ENCODE data around the gene RBFOX2. TPM values are rescaled to one million over a fixed set of nuclear protein-coding genes. Genes with fewer than 3 reads are reported as not detected.

The RBFOX2 gene
- total RNA-seq, 1 donor from 2014 or later, result 164 TPM

- Mint-ChIP-seq H3K27ac (no peak overlapping the region), H3K4me3 (no peak overlapping the region), H3K4me1 (ENCODE audit: unreplicated experiment) (peaks cover 36% of the 10 kb centered on the region), H3K36me3 (no peaks in the 10 kb centered on the region), H3K27me3 (no peaks in the 10 kb centered on the region), H3K9me3 (no peaks in the 10 kb centered on the region)
- TF ChIP-seq, protein P1, sequence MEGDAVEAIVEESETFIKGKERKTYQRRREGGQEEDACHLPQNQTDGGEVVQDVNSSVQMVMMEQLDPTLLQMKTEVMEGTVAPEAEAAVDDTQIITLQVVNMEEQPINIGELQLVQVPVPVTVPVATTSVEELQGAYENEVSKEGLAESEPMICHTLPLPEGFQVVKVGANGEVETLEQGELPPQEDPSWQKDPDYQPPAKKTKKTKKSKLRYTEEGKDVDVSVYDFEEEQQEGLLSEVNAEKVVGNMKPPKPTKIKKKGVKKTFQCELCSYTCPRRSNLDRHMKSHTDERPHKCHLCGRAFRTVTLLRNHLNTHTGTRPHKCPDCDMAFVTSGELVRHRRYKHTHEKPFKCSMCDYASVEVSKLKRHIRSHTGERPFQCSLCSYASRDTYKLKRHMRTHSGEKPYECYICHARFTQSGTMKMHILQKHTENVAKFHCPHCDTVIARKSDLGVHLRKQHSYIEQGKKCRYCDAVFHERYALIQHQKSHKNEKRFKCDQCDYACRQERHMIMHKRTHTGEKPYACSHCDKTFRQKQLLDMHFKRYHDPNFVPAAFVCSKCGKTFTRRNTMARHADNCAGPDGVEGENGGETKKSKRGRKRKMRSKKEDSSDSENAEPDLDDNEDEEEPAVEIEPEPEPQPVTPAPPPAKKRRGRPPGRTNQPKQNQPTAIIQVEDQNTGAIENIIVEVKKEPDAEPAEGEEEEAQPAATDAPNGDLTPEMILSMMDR (conservative IDR thresholded peaks at IDR 0.05), result no peak
- DNase-seq (ENCODE audit: extremely low spot score, unreplicated experiment), result no peak
Measured at GRCh38 chr22:36037102-36037758, 8.6 kb upstream of the RBFOX2 start.

GRCh38 chr22:36036167-36036624 is 7.6 kb upstream of the RBFOX2 start:
- peak overlapping the region; percentile 75 for H3K27ac Mint-ChIP-seq
- no peaks in the 10 kb centered on the region for H3K27me3 Mint-ChIP-seq
- no peak for DNase-seq (ENCODE audit: extremely low spot score, unreplicated experiment)
- TF ChIP-seq, protein P1 (conservative IDR thresholded peaks at IDR 0.05), result no peak
- H3K36me3 Mint-ChIP-seq, result no peaks in the 10 kb centered on the region
- peaks cover 41% of the 10 kb centered on the region for H3K4me1 Mint-ChIP-seq (ENCODE audit: unreplicated experiment)
- H3K4me3 Mint-ChIP-seq, result peak overlapping the region; percentile 68
- H3K9me3 Mint-ChIP-seq, result no peaks in the 10 kb centered on the region

GRCh38 chr22:36032611-36033010 is 4.0 kb upstream of the RBFOX2 start:
- Mint-ChIP-seq H3K4me3 (no peak overlapping the region), H3K36me3 (no peaks in the 10 kb centered on the region), H3K27ac (no peak overlapping the region), H3K27me3 (no peaks in the 10 kb centered on the region), H3K9me3 (no peaks in the 10 kb centered on the region), H3K4me1 (ENCODE audit: unreplicated experiment) (peaks cover 51% of the 10 kb centered on the region)
- TF ChIP-seq, protein P1 (conservative IDR thresholded peaks at IDR 0.05), result no peak
- DNase-seq (ENCODE audit: extremely low spot score, unreplicated experiment), result no peak

- Mint-ChIP-seq H3K4me3 (peak overlapping the region; percentile 91), H3K27me3 (no peaks in the 10 kb centered on the region), H3K4me1 (ENCODE audit: unreplicated experiment) (peaks cover 42% of the 10 kb centered on the region), H3K27ac (peak overlapping the region; percentile 89), H3K36me3 (peaks cover 14% of the 10 kb centered on the region), H3K9me3 (no peaks in the 10 kb centered on the region)
- TF ChIP-seq, protein P1 (conservative IDR thresholded peaks at IDR 0.05), result no peak
- DNase-seq (ENCODE audit: extremely low spot score, unreplicated experiment), result no peak
Measured at GRCh38 chr22:36029406-36029755, 757 bp upstream of the RBFOX2 start.

DNA sequence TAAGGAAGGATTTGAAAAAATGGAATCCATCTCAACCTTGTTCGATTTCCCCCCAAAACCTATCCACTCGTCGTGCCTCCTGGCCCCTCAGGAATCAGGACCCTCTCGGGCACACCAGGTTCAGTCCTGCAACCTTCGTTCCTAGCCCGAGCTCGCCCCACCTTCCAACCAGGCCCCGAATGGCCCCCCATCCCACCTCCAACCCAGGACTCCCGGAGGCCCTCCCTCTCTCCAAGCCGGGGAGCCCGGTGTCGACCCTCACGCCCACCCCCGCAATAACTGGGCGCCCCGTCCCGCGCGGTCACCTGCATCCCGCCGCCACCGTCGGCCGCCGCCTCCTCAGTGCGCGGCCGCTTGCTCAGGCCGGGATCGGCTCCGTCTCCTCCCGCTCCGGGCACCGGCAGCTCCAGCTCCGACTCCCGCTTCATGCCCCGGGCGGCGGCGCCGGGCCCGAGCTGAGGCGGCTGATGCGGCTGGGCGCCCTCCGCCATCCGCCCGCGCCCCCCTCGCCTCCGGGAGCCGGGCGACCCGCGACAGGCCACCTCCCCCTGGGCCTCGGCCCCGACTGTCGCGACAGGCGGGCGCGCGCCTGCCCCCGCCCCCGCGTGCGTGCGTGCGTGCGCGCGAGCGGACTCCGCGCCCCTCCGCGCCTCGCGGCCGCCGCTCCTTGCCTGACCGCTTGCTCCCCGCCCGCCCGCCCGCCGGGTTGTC is 534 bp downstream of the RBFOX2 start:
- H3K4me3 Mint-ChIP-seq, result peak overlapping the region; percentile 97
- TF ChIP-seq, protein P1 (conservative IDR thresholded peaks at IDR 0.05), result no peak
- H3K9me3 Mint-ChIP-seq, result no peaks in the 10 kb centered on the region
- H3K27ac Mint-ChIP-seq, result peak overlapping the region; percentile 87
- no peak for DNase-seq (ENCODE audit: extremely low spot score, unreplicated experiment)
- no peaks in the 10 kb centered on the region for H3K27me3 Mint-ChIP-seq
- peaks cover 52% of the 10 kb centered on the region for H3K4me1 Mint-ChIP-seq (ENCODE audit: unreplicated experiment)
- H3K36me3 Mint-ChIP-seq, result peaks cover 18% of the 10 kb centered on the region
